Thyroid gland (tissue), 4 donors: ENCODE data around the gene PALM.

Experiments
- POLR2A ChIP-seq, 2 donors: fragments of 450-650 bp; IDR thresholded peaks; one replicate each; pipeline ENCODE4 v1.6.1; 2017; ENCODE audit warnings: antibody characterized with exemption in 2 of 2, mild to moderate bottlenecking in 2 of 2, moderate library complexity in 1 of 2
- TF ChIP-seq, protein P1 (sequence below), 6 experiments: fragments of 200-600 bp in 3 of 6; fragments of 450-650 bp in 3 of 6; sonication (generic) in 3 of 6; IDR thresholded peaks; one replicate each; pipeline ENCODE4 v1.5.1; 2016 to 2019; ENCODE audit warnings: antibody characterized with exemption in 6 of 6, mild to moderate bottlenecking in 2 of 6, inconsistent platforms in 1 of 6, moderate library complexity in 1 of 6

DNA sequence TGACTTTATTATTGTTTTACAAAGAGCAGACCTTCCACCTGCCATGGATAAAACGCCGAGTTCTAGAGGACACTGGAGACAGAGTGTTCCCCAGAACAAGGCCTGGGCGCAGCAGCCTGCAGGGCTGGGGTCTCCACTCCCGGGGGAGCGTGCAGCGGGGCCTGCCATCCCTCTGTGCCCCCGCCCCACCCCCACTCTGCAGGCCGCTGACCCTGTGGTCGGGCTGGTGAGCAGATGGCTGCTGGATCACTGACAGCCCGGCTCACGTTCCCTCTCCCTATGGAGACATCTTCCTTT lies 79.9 kb downstream of the PALM start:
- TF ChIP-seq, protein P1, sequence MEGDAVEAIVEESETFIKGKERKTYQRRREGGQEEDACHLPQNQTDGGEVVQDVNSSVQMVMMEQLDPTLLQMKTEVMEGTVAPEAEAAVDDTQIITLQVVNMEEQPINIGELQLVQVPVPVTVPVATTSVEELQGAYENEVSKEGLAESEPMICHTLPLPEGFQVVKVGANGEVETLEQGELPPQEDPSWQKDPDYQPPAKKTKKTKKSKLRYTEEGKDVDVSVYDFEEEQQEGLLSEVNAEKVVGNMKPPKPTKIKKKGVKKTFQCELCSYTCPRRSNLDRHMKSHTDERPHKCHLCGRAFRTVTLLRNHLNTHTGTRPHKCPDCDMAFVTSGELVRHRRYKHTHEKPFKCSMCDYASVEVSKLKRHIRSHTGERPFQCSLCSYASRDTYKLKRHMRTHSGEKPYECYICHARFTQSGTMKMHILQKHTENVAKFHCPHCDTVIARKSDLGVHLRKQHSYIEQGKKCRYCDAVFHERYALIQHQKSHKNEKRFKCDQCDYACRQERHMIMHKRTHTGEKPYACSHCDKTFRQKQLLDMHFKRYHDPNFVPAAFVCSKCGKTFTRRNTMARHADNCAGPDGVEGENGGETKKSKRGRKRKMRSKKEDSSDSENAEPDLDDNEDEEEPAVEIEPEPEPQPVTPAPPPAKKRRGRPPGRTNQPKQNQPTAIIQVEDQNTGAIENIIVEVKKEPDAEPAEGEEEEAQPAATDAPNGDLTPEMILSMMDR (IDR thresholded peaks at IDR 0.05): no peak
- no peak for TF ChIP-seq POLR2A (IDR thresholded peaks at IDR 0.05)
